OCI-LY7 (cell line): ENCODE measurements around the gene NF2. TPM values are rescaled to one million over a fixed set of nuclear protein-coding genes. Genes with fewer than 3 reads are reported as not detected.

Source experiments
- BruUV-seq: library from RNA; stranded (reverse); fragments of 400-500 nt; replicated peaks from 2 replicates; lab custom pipeline; 2021; lab: Mats Ljungman, UMichigan
- CTCF ChIA-PET: fragments of 300-600 bp; sonication (Branson Sonifier 250); formaldehyde crosslinking; loops from one replicate; lab custom pipeline; 2022; ENCODE audit warnings: antibody characterized with exemption; ENCODE audit not compliant: unreplicated experiment; lab: Charles Lee
- POLR2A ChIA-PET: fragments of 300-600 bp; sonication (Branson Sonifier 250); formaldehyde crosslinking; loops from one replicate; lab custom pipeline; 2022; ENCODE audit warnings: antibody characterized with exemption; lab: Charles Lee
- DNase-seq: peaks from one replicate; pipeline ENCODE4 v3.0.0-alpha.2; 2015; ENCODE audit warnings: low spot score
- H2AFZ ChIP-seq: fragments of 200-600 bp; sonication (generic), shearing (Covaris generic); 2 replicates; pipeline ENCODE4 v1.6.1; 2014; ENCODE audit warnings: mild to moderate bottlenecking, antibody characterized with exemption, low read length, moderate library complexity
- H3K27ac ChIP-seq: fragments of 200-600 bp; sonication (generic); 2 replicates; pipeline ENCODE4 v1.5.1; 2014; ENCODE audit warnings: mixed run types, low read depth, mild to moderate bottlenecking, moderate library complexity, low read length, inconsistent platforms; ENCODE audit not compliant: poor library complexity, severe bottlenecking
- H3K36me3 ChIP-seq: fragments of 200-600 bp; sonication (generic); 2 replicates; pipeline ENCODE4 v1.6.1; 2014; ENCODE audit warnings: mild to moderate bottlenecking, antibody characterized with exemption, low read length, moderate library complexity, mixed read lengths; ENCODE audit not compliant: insufficient read depth
- H3K4me1 ChIP-seq: fragments of 200-600 bp; sonication (generic); 2 replicates; pipeline ENCODE4 v1.5.1; 2014; ENCODE audit warnings: mild to moderate bottlenecking, low read length; ENCODE audit not compliant: insufficient read depth, poor library complexity, severe bottlenecking
- H3K4me2 ChIP-seq: fragments of 200-600 bp; sonication (generic); 2 replicates; pipeline ENCODE4 v1.6.1; 2014; ENCODE audit warnings: mild to moderate bottlenecking, low read length
- H3K4me3 ChIP-seq: fragments of 200-600 bp; sonication (generic); 2 replicates; pipeline ENCODE4 v1.5.1; 2014; ENCODE audit warnings: mild to moderate bottlenecking, low read depth, low read length; ENCODE audit not compliant: poor library complexity, severe bottlenecking
- H3K79me2 ChIP-seq: fragments of 200-600 bp; sonication (generic); 2 replicates; pipeline ENCODE4 v1.6.1; 2016; ENCODE audit warnings: low read depth, mild to moderate bottlenecking, low read length, moderate library complexity, mixed read lengths; ENCODE audit not compliant: insufficient read depth
- H3K9me2 ChIP-seq: fragments of 200-600 bp; sonication (generic); 2 replicates; pipeline ENCODE4 v1.6.1; 2016; ENCODE audit warnings: mild to moderate bottlenecking, low read length, mixed read lengths; ENCODE audit not compliant: insufficient read depth
- H3K9me3 ChIP-seq: fragments of 200-600 bp; sonication (generic); 2 replicates; pipeline ENCODE4 v1.6.1; 2014; ENCODE audit warnings: mild to moderate bottlenecking, mixed run types, low read length, mixed read lengths
- H4K20me1 ChIP-seq: fragments of 200-600 bp; sonication (generic); 2 replicates; pipeline ENCODE4 v1.6.1; 2014; ENCODE audit warnings: mild to moderate bottlenecking, antibody characterized with exemption, low read length, moderate library complexity, mixed read lengths; ENCODE audit not compliant: insufficient read depth
- CTCF ChIP-seq: fragments of 200-600 bp; sonication (generic); conservative IDR thresholded peaks from 2 replicates; pipeline ENCODE4 v1.5.1; 2014; ENCODE audit warnings: mild to moderate bottlenecking, antibody characterized with exemption, low read length, moderate library complexity, mixed read lengths
- EZH2phosphoT487 ChIP-seq: fragments of 200-600 bp; sonication (generic); IDR thresholded peaks from 2 replicates; pipeline ENCODE4 v1.6.1; 2018; ENCODE audit warnings: low read depth, borderline replicate concordance, mild to moderate bottlenecking, mixed run types, antibody characterized with exemption, low read length, moderate library complexity, mixed read lengths
- intact Hi-C: fragments of 100-400 bp; cut with micrococcal nuclease; formaldehyde crosslinking; loops from one replicate; pipeline ENCODE4 v1.10.0; 2022; ENCODE audit not compliant: unreplicated experiment
- total RNA-seq, 2 experiments: library from RNA; depleted of rRNA in 1 of 2; stranded (reverse); fragments of >200 nt in 1 of 2; shearing (Covaris generic) in 1 of 2; gene quantifications; 2 replicates each; pipeline ENCODE4 v1.2.3, GENCODE V29; 2014 to 2022

Gene NF2
- total RNA-seq, 2 experiments from 2014 or later = 22.2 to 34.8 TPM

GRCh38 chr22:29661336-29661735, 57.9 kb downstream of the NF2 start:
- H3K4me2 ChIP-seq = no peak overlapping the region
- H3K27ac ChIP-seq = no peak overlapping the region
- TF ChIP-seq EZH2phosphoT487 = no peak
- no peak for TF ChIP-seq CTCF
- H4K20me1 ChIP-seq = no peaks in the 10 kb centered on the region
- POLR2A ChIA-PET = no interaction called here
- BruUV-seq = no TSS peak
- no peaks in the 10 kb centered on the region for H3K79me2 ChIP-seq
- intact Hi-C loops = no loop called here
- H3K9me3 ChIP-seq = no peaks in the 10 kb centered on the region
- H3K36me3 ChIP-seq = peaks cover 40% of the 10 kb centered on the region; the same call in 1 of the 2 replicates
- no peak overlapping the region for H3K4me3 ChIP-seq
- no peak overlapping the region for H2AFZ ChIP-seq
- no peaks in the 10 kb centered on the region for H3K9me2 ChIP-seq
- no peak for DNase-seq
- CTCF ChIA-PET = no interaction called here
- H3K4me1 ChIP-seq = no peaks in the 10 kb centered on the region

GRCh38 chr22:29663180-29663821, 59.9 kb downstream of the NF2 start:
- no peak overlapping the region for H2AFZ ChIP-seq
- TF ChIP-seq EZH2phosphoT487 (no peak), CTCF (no peak)
- H3K79me2 ChIP-seq = no peaks in the 10 kb centered on the region
- ChIA-PET CTCF (no interaction called here), POLR2A (interaction anchor here (0.9 kb wide), 1 partner anchor 12 kb away, joined by 3 read pairs; no protein-coding TSS in a partner anchor)
- H3K9me3 ChIP-seq = no peaks in the 10 kb centered on the region
- no TSS peak for BruUV-seq
- H3K4me3 ChIP-seq = no peak overlapping the region
- H3K4me2 ChIP-seq = no peak overlapping the region
- DNase-seq = no peak
- H4K20me1 ChIP-seq = no peaks in the 10 kb centered on the region
- no peaks in the 10 kb centered on the region for H3K4me1 ChIP-seq
- H3K9me2 ChIP-seq = no peaks in the 10 kb centered on the region
- H3K27ac ChIP-seq = no peak overlapping the region
- intact Hi-C loops = no loop called here
- H3K36me3 ChIP-seq = peaks cover 48% of the 10 kb centered on the region; the same call in 1 of the 2 replicates

- peaks cover 46% of the 10 kb centered on the region; the same call in 1 of the 2 replicates for H3K36me3 ChIP-seq
- TF ChIP-seq CTCF = no peak
- no peak for TF ChIP-seq EZH2phosphoT487
- no TSS peak for BruUV-seq
- no peak overlapping the region for H3K4me3 ChIP-seq
- no peaks in the 10 kb centered on the region for H3K79me2 ChIP-seq
- no peaks in the 10 kb centered on the region for H3K4me1 ChIP-seq
- H3K4me2 ChIP-seq = no peak overlapping the region
- H3K9me3 ChIP-seq = no peaks in the 10 kb centered on the region
- ChIA-PET POLR2A (interaction anchor here (1.1 kb wide), 1 partner anchor 11 kb away, joined by 3 read pairs; no protein-coding TSS in a partner anchor), CTCF (no interaction called here)
- no peak overlapping the region for H2AFZ ChIP-seq
- no peak for DNase-seq
- H4K20me1 ChIP-seq = no peaks in the 10 kb centered on the region
- intact Hi-C loops = no loop called here
- H3K9me2 ChIP-seq = no peaks in the 10 kb centered on the region
- H3K27ac ChIP-seq = no peak overlapping the region
Observed at GRCh38 chr22:29665486-29665885, 62.1 kb downstream of the NF2 start.
